GM10847 (cell line): ENCODE results near the gene ELL.

Experiments used
- POLR2A ChIP-seq: IDR thresholded peaks from 2 replicates; pipeline ENCODE4 v1.6.1; 2011; ENCODE audit not compliant: insufficient read length; ENCODE audit errors: extremely low read depth

Gene ELL

GRCh38 chr19:18475004-18475453 lies 46.8 kb downstream of the ELL start:
- no peak for TF ChIP-seq POLR2A

GRCh38 chr19:18474366-18474887 lies 47.4 kb downstream of the ELL start:
- TF ChIP-seq POLR2A = no peak

GRCh38 chr19:18473706-18474087 lies 48.2 kb downstream of the ELL start:
- no peak for TF ChIP-seq POLR2A

- TF ChIP-seq POLR2A = no peak
Measured at GRCh38 chr19:18473003-18473705, 48.7 kb downstream of the ELL start.

- no peak for TF ChIP-seq POLR2A
Measured at GRCh38 chr19:18470787-18471186, 51.1 kb downstream of the ELL start.

GRCh38 chr19:18469069-18469846 lies 52.6 kb downstream of the ELL start:
- no peak for TF ChIP-seq POLR2A

- TF ChIP-seq POLR2A = no peak
Measured at GRCh38 chr19:18468517-18468916, 53.4 kb downstream of the ELL start.

- no peak for TF ChIP-seq POLR2A
Measured at GRCh38 chr19:18467978-18468377, 53.9 kb downstream of the ELL start.

- TF ChIP-seq POLR2A = no peak
Measured at GRCh38 chr19:18466354-18466753, 55.5 kb downstream of the ELL start.

GRCh38 chr19:18465964-18466339 lies 55.9 kb downstream of the ELL start:
- TF ChIP-seq POLR2A = no peak

GRCh38 chr19:18465214-18465963 lies 56.5 kb downstream of the ELL start:
- no peak for TF ChIP-seq POLR2A

- TF ChIP-seq POLR2A = no peak
Measured at GRCh38 chr19:18464646-18465045, 57.2 kb downstream of the ELL start.

GRCh38 chr19:18461471-18461870 lies 60.4 kb downstream of the ELL start:
- no peak for TF ChIP-seq POLR2A

GRCh38 chr19:18460900-18461299 lies 61.0 kb downstream of the ELL start:
- no peak for TF ChIP-seq POLR2A

GRCh38 chr19:18457483-18458331 lies 64.2 kb downstream of the ELL start:
- TF ChIP-seq POLR2A = no peak

GRCh38 chr19:18456974-18457373 lies 64.9 kb downstream of the ELL start:
- TF ChIP-seq POLR2A = no peak
